Ovary (tissue), 3 donors: ENCODE measurements around the gene TRPM3.

ENCODE experiments used
- EP300 ChIP-seq: sonication (generic); formaldehyde crosslinking; IDR thresholded peaks from one replicate; pipeline ENCODE4 v1.6.1; 2017; ENCODE audit warnings: antibody characterized with exemption
- POLR2A ChIP-seq: fragments of 450-650 bp; IDR thresholded peaks from one replicate; pipeline ENCODE4 v1.6.1; 2017; ENCODE audit warnings: antibody characterized with exemption, mild to moderate bottlenecking, moderate library complexity
- TF ChIP-seq, protein P1 (sequence below), 3 donors: fragments of 450-650 bp in 2 of 3; fragments of 200-600 bp in 1 of 3; IDR thresholded peaks; one replicate each; pipeline versions ENCODE4 v1.5.1 to v1.8.0; 2016 to 2022; ENCODE audit warnings: antibody characterized with exemption in 3 of 3, mild to moderate bottlenecking in 1 of 3
- donor health status: DM: no; HTN: no; CAD: no.

GRCh38 chr9:71097671-71098070 is 23.8 kb downstream of the TRPM3 start:
- TF ChIP-seq, protein P1, sequence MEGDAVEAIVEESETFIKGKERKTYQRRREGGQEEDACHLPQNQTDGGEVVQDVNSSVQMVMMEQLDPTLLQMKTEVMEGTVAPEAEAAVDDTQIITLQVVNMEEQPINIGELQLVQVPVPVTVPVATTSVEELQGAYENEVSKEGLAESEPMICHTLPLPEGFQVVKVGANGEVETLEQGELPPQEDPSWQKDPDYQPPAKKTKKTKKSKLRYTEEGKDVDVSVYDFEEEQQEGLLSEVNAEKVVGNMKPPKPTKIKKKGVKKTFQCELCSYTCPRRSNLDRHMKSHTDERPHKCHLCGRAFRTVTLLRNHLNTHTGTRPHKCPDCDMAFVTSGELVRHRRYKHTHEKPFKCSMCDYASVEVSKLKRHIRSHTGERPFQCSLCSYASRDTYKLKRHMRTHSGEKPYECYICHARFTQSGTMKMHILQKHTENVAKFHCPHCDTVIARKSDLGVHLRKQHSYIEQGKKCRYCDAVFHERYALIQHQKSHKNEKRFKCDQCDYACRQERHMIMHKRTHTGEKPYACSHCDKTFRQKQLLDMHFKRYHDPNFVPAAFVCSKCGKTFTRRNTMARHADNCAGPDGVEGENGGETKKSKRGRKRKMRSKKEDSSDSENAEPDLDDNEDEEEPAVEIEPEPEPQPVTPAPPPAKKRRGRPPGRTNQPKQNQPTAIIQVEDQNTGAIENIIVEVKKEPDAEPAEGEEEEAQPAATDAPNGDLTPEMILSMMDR (IDR thresholded peaks at IDR 0.05) = no peak
- TF ChIP-seq POLR2A (no peak), EP300 (no peak)
